HT-29 (cell line): Measurements from ENCODE around the gene SNCB. TPM values are rescaled to one million over a fixed set of nuclear protein-coding genes. Genes with fewer than 3 reads are reported as not detected.
"Not testable (repeated sequence)": the region's sequence is repeated elsewhere in the genome, so short reads cannot be mapped to it uniquely, and the experiment has no call there.

Experiments
- DNase-seq: peaks from one replicate; pipeline ENCODE4 v3.0.0-alpha.2; 2015; ENCODE audit warnings: low spot score
- total RNA-seq: library from RNA; depleted of rRNA; stranded (reverse); fragments of >200 nt; shearing (Covaris generic); gene quantifications from 2 replicates; pipeline ENCODE4 v1.2.3, GENCODE V29; 2014

Gene SNCB
- total RNA-seq, 1 experiment from 2014 or later = not detected

GRCh38 chr5:176599749-176600430 lies 30.4 kb downstream of the SNCB start:
- not testable (repeated sequence) for DNase-seq

GRCh38 chr5:176597417-176598389 lies 32.6 kb downstream of the SNCB start:
- DNase-seq = no peak

- DNase-seq = no peak
These were observed 33.5 kb downstream of the SNCB start for GRCh38 chr5:176596689-176597416.

- DNase-seq = no peak
These were observed 34.2 kb downstream of the SNCB start for GRCh38 chr5:176596069-176596644.

- DNase-seq = no peak
These were observed 34.9 kb downstream of the SNCB start for GRCh38 chr5:176595386-176595943.

GRCh38 chr5:176594554-176594953 lies 35.8 kb downstream of the SNCB start:
- DNase-seq = no peak

GRCh38 chr5:176593273-176593869 lies 37.0 kb downstream of the SNCB start:
- DNase-seq = no peak

- no peak for DNase-seq
These were observed 37.8 kb downstream of the SNCB start for GRCh38 chr5:176592573-176592972.

GRCh38 chr5:176591667-176592066 lies 38.7 kb downstream of the SNCB start:
- DNase-seq = not testable (repeated sequence)

- DNase-seq = no peak
These were observed 40.2 kb downstream of the SNCB start for GRCh38 chr5:176590035-176590717.

GRCh38 chr5:176589039-176589769 lies 41.1 kb downstream of the SNCB start:
- DNase-seq = no peak

- no peak for DNase-seq
These were observed 42.0 kb downstream of the SNCB start for GRCh38 chr5:176588297-176588696.

- no peak for DNase-seq
These were observed 42.9 kb downstream of the SNCB start for GRCh38 chr5:176587398-176587797.

- DNase-seq = no peak
These were observed 47.3 kb downstream of the SNCB start for GRCh38 chr5:176583076-176583475.

GRCh38 chr5:176581361-176581760 lies 49.0 kb downstream of the SNCB start:
- no peak for DNase-seq

GRCh38 chr5:176579323-176579722 lies 51.0 kb downstream of the SNCB start:
- DNase-seq = no peak

- peak; percentile 88 for DNase-seq
These were observed 51.9 kb downstream of the SNCB start for GRCh38 chr5:176578391-176578808.

GRCh38 chr5:176577312-176578176 lies 52.8 kb downstream of the SNCB start:
- no peak for DNase-seq
